Stomach (tissue), 9 donors: ENCODE measurements around the gene KLHL36. TPM values are rescaled to one million over a fixed set of nuclear protein-coding genes. Genes with fewer than 3 reads are reported as not detected.

ENCODE experiments used
- DNase-seq, 2 donors: peaks; one replicate each; pipeline versions ENCODE4 v3.0.0 to v3.0.0-alpha.2; 2013 to 2019
- H3K27ac ChIP-seq, 5 donors: fragments of 200-600 bp in 4 of 5; sonication (generic) in 4 of 5; one replicate each; pipeline ENCODE4 v1.5.1; 2013 to 2019; ENCODE audit warnings: mild to moderate bottlenecking in 1 of 5, moderate library complexity in 1 of 5
- H3K27me3 ChIP-seq, 3 donors: fragments of 200-600 bp; sonication (generic); one replicate each; pipeline ENCODE4 v1.5.1; 2017 to 2019; ENCODE audit warnings: mixed run types in 1 of 3
- H3K36me3 ChIP-seq, 4 donors: fragments of 200-600 bp; sonication (generic); 1 replicate in 3 of 4; 2 replicates in 1 of 4; pipeline ENCODE4 v1.5.1; 2016 to 2019
- H3K4me1 ChIP-seq, 4 donors: fragments of 200-600 bp; sonication (generic); one replicate each; pipeline ENCODE4 v1.5.1; 2016 to 2019
- H3K4me3 ChIP-seq, 4 donors: fragments of 200-600 bp; sonication (generic) in 3 of 4; one replicate each; pipeline ENCODE4 v1.5.1; 2016 to 2019; ENCODE audit warnings: mild to moderate bottlenecking in 1 of 4
- H3K9me3 ChIP-seq, 4 donors: fragments of 200-600 bp; sonication (generic); one replicate each; pipeline ENCODE4 v1.5.1; 2016 to 2019
- EP300 ChIP-seq: sonication (generic); formaldehyde crosslinking; IDR thresholded peaks from one replicate; pipeline ENCODE4 v1.6.1; 2017; ENCODE audit warnings: antibody characterized with exemption
- POLR2A ChIP-seq, 4 donors: fragments of 450-650 bp; IDR thresholded peaks; one replicate each; pipeline ENCODE4 v1.6.1; 2016; ENCODE audit warnings: antibody characterized with exemption in 4 of 4, control low read depth in 2 of 4, mild to moderate bottlenecking in 1 of 4, moderate library complexity in 1 of 4
- POLR2AphosphoS5 ChIP-seq, 3 donors: sonication (generic); formaldehyde crosslinking; IDR thresholded peaks; one replicate each; pipeline ENCODE4 v1.6.1; 2016; ENCODE audit warnings: antibody characterized with exemption in 3 of 3
- WGBS, 5 donors: extraction: QIAGEN DNeasy Blood & Tissue Kit in 3 of 5; methylation state at CpG; one replicate each; pipeline versions ENCODE4 v1.1.5 to v1.1.7; 2013 to 2018; 5-methylcytosine and 5-hydroxymethylcytosine counted together
- intact Hi-C: fragments of 100-400 bp; cut with DNase I; formaldehyde crosslinking; loops from one replicate; pipeline ENCODE4 v1.15.1; 2023; ENCODE audit warnings: low total_unique reads
- polyA plus RNA-seq, 3 donors: library from polyadenylated mRNA; stranded (reverse); fragments of 200-250 nt; gene quantifications; one replicate each; pipeline ENCODE4 v1.2.3, GENCODE V29; 2013
- total RNA-seq, 5 donors: library from RNA; depleted of rRNA; stranded (reverse); fragments of >200 nt; gene quantifications; one replicate each; pipeline versions ENCODE4 v1.1.0 to v1.2.3, GENCODE V29; 2014 to 2016
- TF ChIP-seq, protein P1 (sequence below), 7 experiments: fragments of 450-650 bp in 4 of 7; fragments of 200-600 bp in 3 of 7; sonication (generic) in 3 of 7; IDR thresholded peaks; one replicate each; pipeline ENCODE4 v1.5.1; 2016 to 2019; ENCODE audit warnings: antibody characterized with exemption in 7 of 7, control low read depth in 2 of 7, mild to moderate bottlenecking in 1 of 7
- donor health status: healthy with polysubstance abuse.
- donor health status: Bipolar disorder and iron deficiency.
- donor health status: healthy.

The KLHL36 gene
- total and polyA plus RNA-seq, 8 donors = 10.5 to 62.4 (median 35.3) TPM

DNA sequence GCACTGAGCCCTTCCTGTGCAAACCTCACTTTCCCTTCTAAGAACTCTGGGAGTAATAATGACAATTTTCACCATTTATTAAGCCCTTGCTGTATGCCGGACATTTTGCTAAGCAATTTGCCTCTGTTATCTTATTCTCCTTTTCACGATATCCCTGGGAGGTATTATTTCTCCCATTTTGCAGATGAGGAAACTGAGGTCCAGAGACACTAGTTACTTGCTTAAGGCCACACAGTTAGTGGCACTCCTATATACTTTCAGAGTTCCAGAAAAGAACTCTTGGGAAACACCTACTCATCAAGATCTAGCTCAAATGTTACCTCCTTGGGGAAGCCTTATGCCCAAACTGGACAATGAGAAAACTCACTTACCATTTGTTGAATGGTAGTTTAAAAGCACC, 46.7 kb downstream of the KLHL36 start:
- 90 to 95% (median 93%) methylated on average over 2 of the region's 2 CpGs for WGBS, 5 donors
- DNase-seq = no peak
- Histone ChIP-seq H3K27ac (no peak overlapping the region), H3K36me3 (no peaks in the 10 kb centered on the region), H3K4me3 (no peak overlapping the region), H3K9me3 (no peaks in the 10 kb centered on the region), H3K4me1 (peaks cover 5 to 18% (median 8%) of the 10 kb centered on the region in 4 donors), H3K27me3 (no peaks in the 10 kb centered on the region)
- intact Hi-C loops = no loop called here
- no peak for TF ChIP-seq EP300
- TF ChIP-seq, protein P1, sequence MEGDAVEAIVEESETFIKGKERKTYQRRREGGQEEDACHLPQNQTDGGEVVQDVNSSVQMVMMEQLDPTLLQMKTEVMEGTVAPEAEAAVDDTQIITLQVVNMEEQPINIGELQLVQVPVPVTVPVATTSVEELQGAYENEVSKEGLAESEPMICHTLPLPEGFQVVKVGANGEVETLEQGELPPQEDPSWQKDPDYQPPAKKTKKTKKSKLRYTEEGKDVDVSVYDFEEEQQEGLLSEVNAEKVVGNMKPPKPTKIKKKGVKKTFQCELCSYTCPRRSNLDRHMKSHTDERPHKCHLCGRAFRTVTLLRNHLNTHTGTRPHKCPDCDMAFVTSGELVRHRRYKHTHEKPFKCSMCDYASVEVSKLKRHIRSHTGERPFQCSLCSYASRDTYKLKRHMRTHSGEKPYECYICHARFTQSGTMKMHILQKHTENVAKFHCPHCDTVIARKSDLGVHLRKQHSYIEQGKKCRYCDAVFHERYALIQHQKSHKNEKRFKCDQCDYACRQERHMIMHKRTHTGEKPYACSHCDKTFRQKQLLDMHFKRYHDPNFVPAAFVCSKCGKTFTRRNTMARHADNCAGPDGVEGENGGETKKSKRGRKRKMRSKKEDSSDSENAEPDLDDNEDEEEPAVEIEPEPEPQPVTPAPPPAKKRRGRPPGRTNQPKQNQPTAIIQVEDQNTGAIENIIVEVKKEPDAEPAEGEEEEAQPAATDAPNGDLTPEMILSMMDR (IDR thresholded peaks at IDR 0.05) = no peak
- no peak for TF ChIP-seq POLR2A (IDR thresholded peaks at IDR 0.05)
- TF ChIP-seq POLR2AphosphoS5 (IDR thresholded peaks at IDR 0.05) = no peak

- peak overlapping the region; percentile 98 to 100 (median 100) for H3K4me3 ChIP-seq
- intact Hi-C loops = no loop called here
- DNase-seq = no peak
- H3K27me3 ChIP-seq = no peaks in the 10 kb centered on the region
- peak overlapping the region; percentile 7 to 94 (median 72) for H3K27ac ChIP-seq
- no peaks in the 10 kb centered on the region for H3K36me3 ChIP-seq
- no peaks in the 10 kb centered on the region for H3K9me3 ChIP-seq
- TF ChIP-seq POLR2A (IDR thresholded peaks at IDR 0.05) = no peak
- no peak for TF ChIP-seq EP300
- TF ChIP-seq POLR2AphosphoS5 (IDR thresholded peaks at IDR 0.05) = no peak
- TF ChIP-seq, protein P1 (IDR thresholded peaks at IDR 0.05) = no peak
- WGBS, 5 donors = 16 to 31% (median 19%) methylated on average over 21 to 29 of the region's 29 CpGs
- peaks cover 22 to 42% (median 36%) of the 10 kb centered on the region in 4 donors for H3K4me1 ChIP-seq
Measured at GRCh38 chr16:84699147-84699711, 50.9 kb downstream of the KLHL36 start.

GRCh38 chr16:84699712-84700445, 51.6 kb downstream of the KLHL36 start, which contains the start of gene USP10:
Gene USP10, plus strand, starts transcription at chr16:84700000. Its CDS starts 91 bp downstream, at chr16:84700091.
- WGBS, 5 donors = 0 to 1% (median 0%) methylated on average over 21 to 95 of the region's 97 CpGs
- peaks cover 22 to 49% (median 42%) of the 10 kb centered on the region in 4 donors for H3K4me1 ChIP-seq
- intact Hi-C loops = no loop called here

More at GRCh38 chr16:84699712-84700445, 51.6 kb downstream of the KLHL36 start, which contains the start of gene USP10:
- Histone ChIP-seq H3K27ac (peak within 1 kb of the TSS; percentile 86 to 96 (median 91)), H3K9me3 (no peaks in the 10 kb centered on the region), H3K36me3 (no peaks in the 10 kb centered on the region), H3K4me3 (peak within 1 kb of the TSS; percentile 98 to 100 (median 100)), H3K27me3 (no peaks in the 10 kb centered on the region)
- peak; percentile 86 to 96 for DNase-seq
- TF ChIP-seq POLR2AphosphoS5 (IDR thresholded peaks at IDR 0.05) (peak in 1 of 3 donors; percentile 54), POLR2A (IDR thresholded peaks at IDR 0.05) (no peak), EP300 (no peak)
- TF ChIP-seq, protein P1 (IDR thresholded peaks at IDR 0.05) = no peak
